Measurements from ENCODE around the gene RAD18.

GRCh38 chr3:8864402-8865350 lies 98.6 kb downstream of the RAD18 start:
- TF ChIP-seq CTCF (IDR thresholded peaks at IDR 0.05; ENCODE audit: low read depth, low read length, missing input control) (no peak), TAF1 (conservative IDR thresholded peaks at IDR 0.05) (no peak), RAD21 (IDR thresholded peaks at IDR 0.05) (no peak), MAX (IDR thresholded peaks at IDR 0.05) (no peak), SP1 (IDR thresholded peaks at IDR 0.05) (no peak), YY1 (IDR thresholded peaks at IDR 0.05) (no peak), JUND (IDR thresholded peaks at IDR 0.05) (no peak), RXRA (IDR thresholded peaks at IDR 0.05) (no peak), HNF4G (IDR thresholded peaks at IDR 0.05) (no peak)
- TF ChIP-seq, protein P1, sequence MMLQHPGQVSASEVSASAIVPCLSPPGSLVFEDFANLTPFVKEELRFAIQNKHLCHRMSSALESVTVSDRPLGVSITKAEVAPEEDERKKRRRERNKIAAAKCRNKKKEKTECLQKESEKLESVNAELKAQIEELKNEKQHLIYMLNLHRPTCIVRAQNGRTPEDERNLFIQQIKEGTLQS (IDR thresholded peaks at IDR 0.05) = no peak

Measured in liver (tissue), 3 donors.